ENCODE results near the gene SLC66A3. TPM values are rescaled to one million over a fixed set of nuclear protein-coding genes. Genes with fewer than 3 reads are reported as not detected.

The SLC66A3 gene
- total and polyA plus RNA-seq, 2 experiments from 2014 or later, result 34.9 to 46.8 TPM

DNA sequence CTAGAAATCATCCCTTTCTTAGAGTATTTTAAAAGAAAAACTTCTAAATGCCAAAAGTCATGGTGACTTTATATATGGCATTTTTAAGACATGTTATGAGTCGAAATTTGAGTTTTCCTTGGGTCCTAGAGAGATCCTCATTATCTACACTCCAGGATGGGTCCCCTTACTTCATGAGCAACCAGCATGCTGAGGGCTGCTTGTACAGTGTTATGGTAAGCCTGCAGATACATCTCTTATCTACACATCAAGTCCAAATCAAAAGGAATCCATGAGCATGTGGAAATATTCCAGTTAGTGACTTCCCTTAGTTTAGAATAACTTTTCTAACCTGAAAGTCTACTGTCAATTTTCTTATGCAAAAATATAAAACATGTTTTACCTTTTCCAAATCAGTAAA, 58.7 kb downstream of the SLC66A3 start:
- H3F3A ChIP-seq (ENCODE audit: insufficient read depth), result peaks cover 30% of the 10 kb centered on the region
- no peak overlapping the region for H3K4me3 ChIP-seq
- H3K27ac ChIP-seq, result peak overlapping the region; percentile 41; the same call in 1 of the 2 replicates
- in situ Hi-C loops (cut with MboI), result no loop called here
- H3K4me2 ChIP-seq (ENCODE audit: unreplicated experiment), result peak overlapping the region; percentile 41
- H3K27me3 ChIP-seq (replicated peaks; ENCODE audit: insufficient read depth), result no peaks in the 10 kb centered on the region
- no peak overlapping the region for H2AFZ ChIP-seq
- peaks cover 4% of the 10 kb centered on the region; the same call in 1 of the 2 replicates for H4K20me1 ChIP-seq (ENCODE audit: insufficient read depth)
- no peaks in the 10 kb centered on the region for H3K9me2 ChIP-seq (ENCODE audit: insufficient read depth)
- no peaks in the 10 kb centered on the region for H3K79me2 ChIP-seq (ENCODE audit: insufficient read depth)
- DNase-seq, result no peak
- no peaks in the 10 kb centered on the region for H3K9me3 ChIP-seq (ENCODE audit: low read depth)
- peaks cover 36% of the 10 kb centered on the region for H3K36me3 ChIP-seq (ENCODE audit: low read depth)
- H3K4me1 ChIP-seq (ENCODE audit: insufficient read depth), result peaks cover 28% of the 10 kb centered on the region
- TF ChIP-seq EZH2 (IDR thresholded peaks at IDR 0.05; ENCODE audit: insufficient read depth, poor library complexity, severe bottlenecking) (no peak), EZH2phosphoT487 (IDR thresholded peaks at IDR 0.05; ENCODE audit: insufficient read depth, low read depth) (no peak)
- 74 to 76% methylated on average over 1 of the region's 1 CpG for WGBS, 2 experiments (ENCODE audit: low coverage in 1 of 2, low lambda C conversion rate in 2 of 2, missing lambda C conversion rate in 2 of 2)
- H3K9ac ChIP-seq, result no peak overlapping the region

- Histone ChIP-seq H3F3A (ENCODE audit: insufficient read depth) (peaks cover 30% of the 10 kb centered on the region), H3K4me1 (ENCODE audit: insufficient read depth) (peaks cover 28% of the 10 kb centered on the region), H3K9ac (no peak overlapping the region), H4K20me1 (ENCODE audit: insufficient read depth) (peaks cover 4% of the 10 kb centered on the region; the same call in 1 of the 2 replicates), H3K4me3 (no peak overlapping the region), H3K27me3 (replicated peaks; ENCODE audit: insufficient read depth) (no peaks in the 10 kb centered on the region), H2AFZ (no peak overlapping the region), H3K9me2 (ENCODE audit: insufficient read depth) (no peaks in the 10 kb centered on the region), H3K79me2 (ENCODE audit: insufficient read depth) (no peaks in the 10 kb centered on the region), H3K36me3 (ENCODE audit: low read depth) (peaks cover 36% of the 10 kb centered on the region), H3K27ac (no peak overlapping the region), H3K9me3 (ENCODE audit: low read depth) (no peaks in the 10 kb centered on the region), H3K4me2 (ENCODE audit: unreplicated experiment) (no peak overlapping the region)
- no peak for DNase-seq
- TF ChIP-seq EZH2 (IDR thresholded peaks at IDR 0.05; ENCODE audit: insufficient read depth, poor library complexity, severe bottlenecking), result no peak
- TF ChIP-seq EZH2phosphoT487 (IDR thresholded peaks at IDR 0.05; ENCODE audit: insufficient read depth, low read depth), result no peak
- WGBS, 2 experiments (ENCODE audit: low coverage in 1 of 2, low lambda C conversion rate in 2 of 2, missing lambda C conversion rate in 2 of 2), result 98% methylated on average over 4 of the region's 4 CpGs
- in situ Hi-C loops (cut with MboI), result no loop called here
Observed at GRCh38 chr2:11214770-11215169, 59.5 kb downstream of the SLC66A3 start.

- Histone ChIP-seq H3K9ac (no peak overlapping the region), H3K4me3 (no peak overlapping the region), H3K4me1 (ENCODE audit: insufficient read depth) (peaks cover 28% of the 10 kb centered on the region), H3K9me2 (ENCODE audit: insufficient read depth) (no peaks in the 10 kb centered on the region), H3K27me3 (replicated peaks; ENCODE audit: insufficient read depth) (no peaks in the 10 kb centered on the region), H3K79me2 (ENCODE audit: insufficient read depth) (no peaks in the 10 kb centered on the region), H3K27ac (no peak overlapping the region), H3K36me3 (ENCODE audit: low read depth) (peaks cover 36% of the 10 kb centered on the region), H2AFZ (no peak overlapping the region), H3K4me2 (ENCODE audit: unreplicated experiment) (no peak overlapping the region), H3F3A (ENCODE audit: insufficient read depth) (peaks cover 30% of the 10 kb centered on the region), H4K20me1 (ENCODE audit: insufficient read depth) (peaks cover 4% of the 10 kb centered on the region; the same call in 1 of the 2 replicates), H3K9me3 (ENCODE audit: low read depth) (no peaks in the 10 kb centered on the region)
- TF ChIP-seq EZH2phosphoT487 (IDR thresholded peaks at IDR 0.05; ENCODE audit: insufficient read depth, low read depth) (no peak), EZH2 (IDR thresholded peaks at IDR 0.05; ENCODE audit: insufficient read depth, poor library complexity, severe bottlenecking) (no peak)
- in situ Hi-C loops (cut with MboI), result no loop called here
- DNase-seq, result no peak
- 97 to 99% methylated on average over 3 of the region's 3 CpGs for whole genome bisulfite sequencing, 2 experiments (ENCODE audit: low coverage in 1 of 2, low lambda C conversion rate in 2 of 2, missing lambda C conversion rate in 2 of 2)
Observed at GRCh38 chr2:11215407-11215806, 60.1 kb downstream of the SLC66A3 start.

- no peak overlapping the region for H3K4me2 ChIP-seq (ENCODE audit: unreplicated experiment)
- H3K27me3 ChIP-seq (replicated peaks; ENCODE audit: insufficient read depth), result no peaks in the 10 kb centered on the region
- DNase-seq, result no peak
- H3K79me2 ChIP-seq (ENCODE audit: insufficient read depth), result no peaks in the 10 kb centered on the region
- peaks cover 27% of the 10 kb centered on the region for H3K36me3 ChIP-seq (ENCODE audit: low read depth)
- no peak overlapping the region for H3K27ac ChIP-seq
- H3K4me1 ChIP-seq (ENCODE audit: insufficient read depth), result peaks cover 9% of the 10 kb centered on the region
- no peak overlapping the region for H3K4me3 ChIP-seq
- H3K9ac ChIP-seq, result no peak overlapping the region
- no peak for TF ChIP-seq EZH2 (IDR thresholded peaks at IDR 0.05; ENCODE audit: insufficient read depth, poor library complexity, severe bottlenecking)
- TF ChIP-seq EZH2phosphoT487 (IDR thresholded peaks at IDR 0.05; ENCODE audit: insufficient read depth, low read depth), result no peak
- in situ Hi-C loops (cut with MboI), result loop anchor here (10.0 kb wide), 1 partner anchor 194 kb away; no protein-coding TSS in a partner anchor
- 98% methylated on average over 2 of the region's 2 CpGs for WGBS, 2 experiments (ENCODE audit: low coverage in 1 of 2, low lambda C conversion rate in 2 of 2, missing lambda C conversion rate in 2 of 2)
- no peaks in the 10 kb centered on the region for H3K9me3 ChIP-seq (ENCODE audit: low read depth)
- no peak overlapping the region for H2AFZ ChIP-seq
- no peaks in the 10 kb centered on the region for H3K9me2 ChIP-seq (ENCODE audit: insufficient read depth)
- peaks cover 8% of the 10 kb centered on the region; the same call in 1 of the 2 replicates for H3F3A ChIP-seq (ENCODE audit: insufficient read depth)
- H4K20me1 ChIP-seq (ENCODE audit: insufficient read depth), result no peaks in the 10 kb centered on the region
Observed at GRCh38 chr2:11220445-11220844, 65.2 kb downstream of the SLC66A3 start.

Measured in GM23248 (cell line).